Measurements from ENCODE around the gene COL4A4. TPM values are rescaled to one million over a fixed set of nuclear protein-coding genes. Genes with fewer than 3 reads are reported as not detected.

COL4A4 gene
- polyA plus RNA-seq, 2 donors: 0.10 to 0.16 TPM

- H3K27ac ChIP-seq (ENCODE audit: low read depth in 2 of 2, low read length in 1 of 2): no peak overlapping the region
- H3K27me3 ChIP-seq (ENCODE audit: control insufficient read depth in 1 of 2, insufficient read depth in 2 of 2, low read length in 2 of 2): no peaks in the 10 kb centered on the region
- no peaks in the 10 kb centered on the region for H3K9me3 ChIP-seq (ENCODE audit: control insufficient read depth in 2 of 2, insufficient read depth in 1 of 2, low read depth in 1 of 2, low read length in 1 of 2)
- no peaks in the 10 kb centered on the region for H3K36me3 ChIP-seq (ENCODE audit: control insufficient read depth in 2 of 2, insufficient read depth in 2 of 2, low read length in 1 of 2)
- no peaks in the 10 kb centered on the region for H3K4me1 ChIP-seq (ENCODE audit: control insufficient read depth in 2 of 2, insufficient read depth in 2 of 2, low read length in 1 of 2)
- WGBS, 2 donors: 55 to 59% methylated on average over 3 of the region's 3 CpGs
- H3K4me3 ChIP-seq (ENCODE audit: low read depth in 1 of 2, low read length in 2 of 2): no peak overlapping the region
Observed at GRCh38 chr2:227022608-227023007, 141.4 kb downstream of the COL4A4 start.

GRCh38 chr2:227020416-227020815 lies 143.6 kb downstream of the COL4A4 start:
- Histone ChIP-seq H3K27ac (ENCODE audit: low read depth in 2 of 2, low read length in 1 of 2) (no peak overlapping the region), H3K9me3 (ENCODE audit: control insufficient read depth in 2 of 2, insufficient read depth in 1 of 2, low read depth in 1 of 2, low read length in 1 of 2) (no peaks in the 10 kb centered on the region), H3K4me1 (ENCODE audit: control insufficient read depth in 2 of 2, insufficient read depth in 2 of 2, low read length in 1 of 2) (no peaks in the 10 kb centered on the region), H3K4me3 (ENCODE audit: low read depth in 1 of 2, low read length in 2 of 2) (no peak overlapping the region), H3K36me3 (ENCODE audit: control insufficient read depth in 2 of 2, insufficient read depth in 2 of 2, low read length in 1 of 2) (no peaks in the 10 kb centered on the region), H3K27me3 (ENCODE audit: control insufficient read depth in 1 of 2, insufficient read depth in 2 of 2, low read length in 2 of 2) (no peaks in the 10 kb centered on the region)
- WGBS, 2 donors: 75 to 79% methylated on average over 2 of the region's 2 CpGs

- H3K27me3 ChIP-seq (ENCODE audit: control insufficient read depth in 1 of 2, insufficient read depth in 2 of 2, low read length in 2 of 2): no peaks in the 10 kb centered on the region
- no peak overlapping the region for H3K27ac ChIP-seq (ENCODE audit: low read depth in 2 of 2, low read length in 1 of 2)
- H3K4me1 ChIP-seq (ENCODE audit: control insufficient read depth in 2 of 2, insufficient read depth in 2 of 2, low read length in 1 of 2): no peaks in the 10 kb centered on the region
- no peak overlapping the region for H3K4me3 ChIP-seq (ENCODE audit: low read depth in 1 of 2, low read length in 2 of 2)
- H3K36me3 ChIP-seq (ENCODE audit: control insufficient read depth in 2 of 2, insufficient read depth in 2 of 2, low read length in 1 of 2): no peaks in the 10 kb centered on the region
- 63 to 70% methylated on average over 4 of the region's 4 CpGs for WGBS, 2 donors
- H3K9me3 ChIP-seq (ENCODE audit: control insufficient read depth in 2 of 2, insufficient read depth in 1 of 2, low read depth in 1 of 2, low read length in 1 of 2): no peaks in the 10 kb centered on the region
Observed at GRCh38 chr2:227016894-227017293, 147.1 kb downstream of the COL4A4 start.

- 84 to 88% methylated on average over 8 of the region's 8 CpGs for WGBS, 2 donors
- H3K4me1 ChIP-seq (ENCODE audit: control insufficient read depth in 2 of 2, insufficient read depth in 2 of 2, low read length in 1 of 2): no peaks in the 10 kb centered on the region
- no peak overlapping the region for H3K27ac ChIP-seq (ENCODE audit: low read depth in 2 of 2, low read length in 1 of 2)
- H3K27me3 ChIP-seq (ENCODE audit: control insufficient read depth in 1 of 2, insufficient read depth in 2 of 2, low read length in 2 of 2): no peaks in the 10 kb centered on the region
- H3K36me3 ChIP-seq (ENCODE audit: control insufficient read depth in 2 of 2, insufficient read depth in 2 of 2, low read length in 1 of 2): no peaks in the 10 kb centered on the region
- H3K4me3 ChIP-seq (ENCODE audit: low read depth in 1 of 2, low read length in 2 of 2): no peak overlapping the region
- no peaks in the 10 kb centered on the region for H3K9me3 ChIP-seq (ENCODE audit: control insufficient read depth in 2 of 2, insufficient read depth in 1 of 2, low read depth in 1 of 2, low read length in 1 of 2)
Observed at GRCh38 chr2:227013881-227014280, 150.1 kb downstream of the COL4A4 start.

GRCh38 chr2:227013330-227013729 lies 150.7 kb downstream of the COL4A4 start:
- no peak overlapping the region for H3K27ac ChIP-seq (ENCODE audit: low read depth in 2 of 2, low read length in 1 of 2)
- no peaks in the 10 kb centered on the region for H3K36me3 ChIP-seq (ENCODE audit: control insufficient read depth in 2 of 2, insufficient read depth in 2 of 2, low read length in 1 of 2)
- 89 to 92% methylated on average over 9 of the region's 9 CpGs for WGBS, 2 donors

GRCh38 chr2:227010433-227010832 lies 153.6 kb downstream of the COL4A4 start:
- 56 to 59% methylated on average over 3 of the region's 3 CpGs for WGBS, 2 donors
- H3K36me3 ChIP-seq (ENCODE audit: control insufficient read depth in 2 of 2, insufficient read depth in 2 of 2, low read length in 1 of 2): no peaks in the 10 kb centered on the region
- peaks cover 0 to 3% of the 10 kb centered on the region in 2 donors for H3K9me3 ChIP-seq (ENCODE audit: control insufficient read depth in 2 of 2, insufficient read depth in 1 of 2, low read depth in 1 of 2, low read length in 1 of 2)
- no peak overlapping the region for H3K4me3 ChIP-seq (ENCODE audit: low read depth in 1 of 2, low read length in 2 of 2)
- H3K4me1 ChIP-seq (ENCODE audit: control insufficient read depth in 2 of 2, insufficient read depth in 2 of 2, low read length in 1 of 2): no peaks in the 10 kb centered on the region
- no peaks in the 10 kb centered on the region for H3K27me3 ChIP-seq (ENCODE audit: control insufficient read depth in 1 of 2, insufficient read depth in 2 of 2, low read length in 2 of 2)
- no peak overlapping the region for H3K27ac ChIP-seq (ENCODE audit: low read depth in 2 of 2, low read length in 1 of 2)

More at GRCh38 chr2:227013330-227013729, 150.7 kb downstream of the COL4A4 start:
- Histone ChIP-seq H3K27me3 (ENCODE audit: control insufficient read depth in 1 of 2, insufficient read depth in 2 of 2, low read length in 2 of 2) (no peaks in the 10 kb centered on the region), H3K9me3 (ENCODE audit: control insufficient read depth in 2 of 2, insufficient read depth in 1 of 2, low read depth in 1 of 2, low read length in 1 of 2) (no peaks in the 10 kb centered on the region), H3K4me3 (ENCODE audit: low read depth in 1 of 2, low read length in 2 of 2) (no peak overlapping the region), H3K4me1 (ENCODE audit: control insufficient read depth in 2 of 2, insufficient read depth in 2 of 2, low read length in 1 of 2) (no peaks in the 10 kb centered on the region)

- no peaks in the 10 kb centered on the region for H3K4me1 ChIP-seq (ENCODE audit: control insufficient read depth in 2 of 2, insufficient read depth in 2 of 2, low read length in 1 of 2)
- no peaks in the 10 kb centered on the region for H3K27me3 ChIP-seq (ENCODE audit: control insufficient read depth in 1 of 2, insufficient read depth in 2 of 2, low read length in 2 of 2)
- peaks cover 0 to 3% of the 10 kb centered on the region in 2 donors for H3K9me3 ChIP-seq (ENCODE audit: control insufficient read depth in 2 of 2, insufficient read depth in 1 of 2, low read depth in 1 of 2, low read length in 1 of 2)
- no peaks in the 10 kb centered on the region for H3K36me3 ChIP-seq (ENCODE audit: control insufficient read depth in 2 of 2, insufficient read depth in 2 of 2, low read length in 1 of 2)
- H3K27ac ChIP-seq (ENCODE audit: low read depth in 2 of 2, low read length in 1 of 2): no peak overlapping the region
- 95 to 97% methylated on average over 17 of the region's 17 CpGs for WGBS, 2 donors
- no peak overlapping the region for H3K4me3 ChIP-seq (ENCODE audit: low read depth in 1 of 2, low read length in 2 of 2)
Observed at GRCh38 chr2:227007940-227008339, 156.1 kb downstream of the COL4A4 start.

GRCh38 chr2:227007148-227007547 lies 156.9 kb downstream of the COL4A4 start:
- Histone ChIP-seq H3K27ac (ENCODE audit: low read depth in 2 of 2, low read length in 1 of 2) (no peak overlapping the region), H3K36me3 (ENCODE audit: control insufficient read depth in 2 of 2, insufficient read depth in 2 of 2, low read length in 1 of 2) (no peaks in the 10 kb centered on the region), H3K27me3 (ENCODE audit: control insufficient read depth in 1 of 2, insufficient read depth in 2 of 2, low read length in 2 of 2) (no peaks in the 10 kb centered on the region), H3K4me3 (ENCODE audit: low read depth in 1 of 2, low read length in 2 of 2) (no peak overlapping the region), H3K4me1 (ENCODE audit: control insufficient read depth in 2 of 2, insufficient read depth in 2 of 2, low read length in 1 of 2) (no peaks in the 10 kb centered on the region), H3K9me3 (ENCODE audit: control insufficient read depth in 2 of 2, insufficient read depth in 1 of 2, low read depth in 1 of 2, low read length in 1 of 2) (peaks cover 0 to 3% of the 10 kb centered on the region in 2 donors)
- WGBS, 2 donors: 85 to 89% methylated on average over 9 of the region's 9 CpGs

- H3K9me3 ChIP-seq (ENCODE audit: control insufficient read depth in 2 of 2, insufficient read depth in 1 of 2, low read depth in 1 of 2, low read length in 1 of 2): peaks cover 0 to 3% of the 10 kb centered on the region in 2 donors
- no peak overlapping the region for H3K27ac ChIP-seq (ENCODE audit: low read depth in 2 of 2, low read length in 1 of 2)
- H3K4me3 ChIP-seq (ENCODE audit: low read depth in 1 of 2, low read length in 2 of 2): no peak overlapping the region
Observed at GRCh38 chr2:227006189-227006897, 157.7 kb downstream of the COL4A4 start.

GRCh38 chr2:227004482-227004881 lies 159.5 kb downstream of the COL4A4 start:
- no peak overlapping the region for H3K27ac ChIP-seq (ENCODE audit: low read depth in 2 of 2, low read length in 1 of 2)
- H3K4me1 ChIP-seq (ENCODE audit: control insufficient read depth in 2 of 2, insufficient read depth in 2 of 2, low read length in 1 of 2): no peaks in the 10 kb centered on the region
- WGBS, 2 donors: 87% methylated on average over 6 of the region's 6 CpGs
- H3K36me3 ChIP-seq (ENCODE audit: control insufficient read depth in 2 of 2, insufficient read depth in 2 of 2, low read length in 1 of 2): no peaks in the 10 kb centered on the region
- H3K9me3 ChIP-seq (ENCODE audit: control insufficient read depth in 2 of 2, insufficient read depth in 1 of 2, low read depth in 1 of 2, low read length in 1 of 2): peaks cover 0 to 3% of the 10 kb centered on the region in 2 donors
- H3K27me3 ChIP-seq (ENCODE audit: control insufficient read depth in 1 of 2, insufficient read depth in 2 of 2, low read length in 2 of 2): no peaks in the 10 kb centered on the region
- no peak overlapping the region for H3K4me3 ChIP-seq (ENCODE audit: low read depth in 1 of 2, low read length in 2 of 2)

More at GRCh38 chr2:227006189-227006897, 157.7 kb downstream of the COL4A4 start:
- no peaks in the 10 kb centered on the region for H3K36me3 ChIP-seq (ENCODE audit: control insufficient read depth in 2 of 2, insufficient read depth in 2 of 2, low read length in 1 of 2)
- H3K4me1 ChIP-seq (ENCODE audit: control insufficient read depth in 2 of 2, insufficient read depth in 2 of 2, low read length in 1 of 2): no peaks in the 10 kb centered on the region
- H3K27me3 ChIP-seq (ENCODE audit: control insufficient read depth in 1 of 2, insufficient read depth in 2 of 2, low read length in 2 of 2): no peaks in the 10 kb centered on the region
- WGBS, 2 donors: 86% methylated on average over 16 of the region's 16 CpGs
